ENCODE measurements around the gene UNC5A. TPM values are rescaled to one million over a fixed set of nuclear protein-coding genes. Genes with fewer than 3 reads are reported as not detected.

UNC5A gene
- total RNA-seq, 2 experiments from 2014 or later = not detected

DNA sequence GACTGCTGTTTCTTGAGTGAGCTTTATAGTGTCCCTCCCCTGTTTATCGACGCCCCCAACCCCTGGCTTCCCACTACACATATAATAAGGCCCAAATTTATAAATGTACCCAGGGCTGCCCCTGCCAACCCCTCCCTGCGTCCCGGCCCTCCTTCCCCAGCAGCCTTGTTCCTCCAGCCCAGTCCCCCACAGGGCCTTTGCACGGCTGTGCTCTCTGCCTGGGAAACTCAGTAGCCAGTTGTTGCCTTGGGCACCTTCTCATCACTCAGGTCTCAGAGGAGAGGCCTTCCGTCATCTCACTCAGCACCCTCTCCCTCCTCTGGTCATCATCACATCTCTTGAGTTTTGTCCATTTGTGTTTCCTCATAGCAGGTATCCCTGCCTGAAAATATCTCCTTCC lies 15.8 kb upstream of the UNC5A start:
- no peak overlapping the region for H3K27ac Mint-ChIP-seq
- H3K27me3 Mint-ChIP-seq = peaks cover 29% of the 10 kb centered on the region
- DNase-seq = no peak
- no peak overlapping the region for H3K4me3 Mint-ChIP-seq
- intact Hi-C loops (cut with DNase I, micrococcal nuclease) = no loop called here
- H3K9me3 Mint-ChIP-seq (ENCODE audit: low read depth) = no peaks in the 10 kb centered on the region
- ChIA-PET POLR2A (no interaction called here), CTCF (no interaction called here)
- H3K4me1 Mint-ChIP-seq = no peaks in the 10 kb centered on the region
- no peaks in the 10 kb centered on the region for H3K36me3 Mint-ChIP-seq (ENCODE audit: low read depth)
- ATAC-seq = no peak

DNA sequence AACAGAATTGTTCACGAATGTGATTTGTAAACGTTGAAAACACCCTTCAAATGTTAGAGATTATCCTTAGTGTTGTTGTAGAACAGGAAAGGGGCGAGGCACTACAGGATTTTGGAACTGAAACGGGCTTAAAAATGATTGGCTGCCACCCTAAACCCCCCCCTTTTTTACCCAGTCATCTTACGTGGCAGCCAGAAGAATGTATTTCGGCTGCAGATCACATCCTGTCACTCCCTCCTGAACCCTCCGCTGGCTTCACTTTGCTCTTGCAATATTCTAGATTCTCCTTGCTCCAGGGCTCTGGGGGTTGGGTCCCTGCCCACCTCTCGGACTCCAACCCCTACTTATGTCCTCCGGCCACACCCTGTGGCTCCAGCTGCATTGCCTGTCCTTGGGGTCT lies 13.9 kb upstream of the UNC5A start:
- Mint-ChIP-seq H3K27me3 (peaks cover 26% of the 10 kb centered on the region), H3K27ac (no peak overlapping the region), H3K36me3 (ENCODE audit: low read depth) (no peaks in the 10 kb centered on the region), H3K4me3 (no peak overlapping the region), H3K4me1 (no peaks in the 10 kb centered on the region), H3K9me3 (ENCODE audit: low read depth) (no peaks in the 10 kb centered on the region)
- ATAC-seq (no peak), DNase-seq (no peak)
- ChIA-PET POLR2A (no interaction called here), CTCF (no interaction called here)
- intact Hi-C loops (cut with DNase I, micrococcal nuclease) = no loop called here

DNA sequence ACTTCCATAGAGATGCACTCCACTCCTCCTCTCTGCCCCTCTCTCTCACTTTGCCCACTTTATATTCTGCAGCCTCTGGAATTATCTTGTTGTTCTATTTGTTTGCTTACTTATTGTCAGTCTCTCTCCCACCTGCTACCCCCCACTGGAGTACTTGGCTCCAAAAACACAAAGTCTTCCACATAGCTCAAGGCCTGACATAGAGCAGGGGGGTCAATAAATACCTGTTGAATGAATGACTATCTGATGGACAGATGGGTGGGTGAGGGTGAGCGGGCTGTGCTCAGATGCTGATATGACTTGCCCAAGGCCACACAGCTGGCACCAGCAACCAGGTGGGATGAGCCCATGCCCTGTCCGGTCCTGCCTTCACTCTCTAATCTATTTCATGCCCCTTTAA lies 13.4 kb upstream of the UNC5A start:
- ChIA-PET CTCF (no interaction called here), POLR2A (no interaction called here)
- no peaks in the 10 kb centered on the region for H3K36me3 Mint-ChIP-seq (ENCODE audit: low read depth)
- peaks cover 26% of the 10 kb centered on the region for H3K27me3 Mint-ChIP-seq
- ATAC-seq (no peak), DNase-seq (no peak)
- H3K4me3 Mint-ChIP-seq = no peak overlapping the region
- no peaks in the 10 kb centered on the region for H3K4me1 Mint-ChIP-seq
- H3K9me3 Mint-ChIP-seq (ENCODE audit: low read depth) = no peaks in the 10 kb centered on the region
- H3K27ac Mint-ChIP-seq = no peak overlapping the region
- intact Hi-C loops (cut with DNase I, micrococcal nuclease) = no loop called here

DNA sequence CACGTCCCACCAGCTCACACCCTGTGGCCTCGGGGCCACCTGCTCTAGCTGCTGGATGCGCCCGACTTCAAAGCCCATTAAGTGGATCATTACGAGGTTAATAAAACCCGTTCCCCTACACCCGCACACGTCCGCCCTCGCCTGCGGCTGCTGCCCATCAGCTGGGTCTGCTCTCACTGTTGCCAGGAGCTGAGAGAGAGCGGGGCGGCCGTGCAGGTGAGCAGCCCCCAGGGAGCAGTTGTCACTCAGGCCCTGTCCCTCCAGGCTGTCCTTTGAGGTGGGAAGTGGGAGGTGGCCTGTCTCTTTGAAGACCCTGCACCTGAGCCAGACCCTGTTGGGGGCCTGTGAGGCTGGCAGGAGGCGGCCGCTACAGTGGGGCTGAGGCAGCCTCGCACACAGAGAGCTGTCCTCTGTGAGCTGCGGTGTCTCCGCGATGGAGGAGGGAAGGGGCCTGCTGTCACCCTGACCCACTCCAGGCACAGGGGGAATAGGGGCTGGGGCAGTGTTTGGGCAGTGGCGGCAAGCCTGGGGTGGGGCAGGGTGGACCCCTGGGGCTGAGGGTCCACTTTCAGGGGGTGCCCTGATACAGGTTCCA lies 12.8 kb upstream of the UNC5A start:
- ChIA-PET POLR2A (no interaction called here), CTCF (interaction anchor here (0.7 to 1.1 kb wide), 2 partner anchors 67 to 139 kb away, joined by 3 to 4 read pairs; no protein-coding TSS in a partner anchor)
- Mint-ChIP-seq H3K9me3 (ENCODE audit: low read depth) (no peaks in the 10 kb centered on the region), H3K4me3 (no peak overlapping the region), H3K27ac (no peak overlapping the region), H3K36me3 (ENCODE audit: low read depth) (no peaks in the 10 kb centered on the region), H3K4me1 (no peaks in the 10 kb centered on the region), H3K27me3 (peaks cover 27% of the 10 kb centered on the region)
- DNase-seq (no peak), ATAC-seq (no peak)
- intact Hi-C loops (cut with DNase I, micrococcal nuclease) = no loop called here

DNA sequence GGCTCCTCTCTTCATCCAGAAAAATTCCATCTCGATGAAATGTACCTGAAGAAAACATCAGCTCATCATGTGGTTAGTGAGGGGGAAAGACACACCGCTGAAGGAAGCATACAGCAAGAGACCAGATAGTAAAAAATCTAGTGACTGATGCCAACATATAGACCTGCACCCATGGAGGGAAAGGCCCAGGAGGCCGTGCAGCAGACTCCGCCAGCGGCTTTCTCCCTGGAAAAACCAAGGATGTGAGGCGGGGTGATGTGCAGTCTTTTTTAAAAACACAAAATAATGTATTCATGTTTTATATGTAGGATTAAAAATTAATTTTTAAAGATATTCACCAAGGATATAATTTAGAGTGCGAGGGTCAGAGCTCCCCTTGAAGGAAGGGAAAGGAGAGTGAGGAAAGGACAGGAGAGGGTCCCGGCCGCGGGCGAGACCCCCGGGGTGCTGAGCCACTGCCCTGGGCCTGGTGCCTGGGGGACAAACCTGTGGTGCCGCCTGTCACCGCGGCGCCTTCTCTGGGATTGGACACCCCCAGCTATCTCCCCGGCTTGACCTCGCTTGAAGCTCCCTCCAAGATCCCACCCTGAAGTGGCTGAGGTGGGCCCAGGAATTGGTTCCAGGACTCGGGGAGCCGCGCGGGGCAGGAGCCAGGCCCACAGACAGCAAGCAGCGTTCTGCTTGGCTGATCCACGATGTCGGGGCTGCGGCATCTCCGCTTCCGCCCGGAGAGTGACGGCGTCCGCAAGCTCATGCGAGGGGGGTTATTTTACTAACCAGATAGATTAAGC lies 12.1 kb upstream of the UNC5A start:
- Mint-ChIP-seq H3K36me3 (ENCODE audit: low read depth) (no peaks in the 10 kb centered on the region), H3K9me3 (ENCODE audit: low read depth) (no peaks in the 10 kb centered on the region), H3K27ac (no peak overlapping the region), H3K4me3 (no peak overlapping the region), H3K4me1 (no peaks in the 10 kb centered on the region), H3K27me3 (peaks cover 29% of the 10 kb centered on the region)
- ATAC-seq (no peak), DNase-seq (no peak)
- intact Hi-C loops (cut with DNase I, micrococcal nuclease) = no loop called here
- ChIA-PET POLR2A (interaction anchor here (0.5 kb wide), 1 partner anchor 1094 kb away, joined by 3 read pairs; no protein-coding TSS in a partner anchor), CTCF (interaction anchor here (0.7 to 1.1 kb wide), 2 partner anchors 68 to 140 kb away, joined by 3 to 4 read pairs; no protein-coding TSS in a partner anchor)

DNA sequence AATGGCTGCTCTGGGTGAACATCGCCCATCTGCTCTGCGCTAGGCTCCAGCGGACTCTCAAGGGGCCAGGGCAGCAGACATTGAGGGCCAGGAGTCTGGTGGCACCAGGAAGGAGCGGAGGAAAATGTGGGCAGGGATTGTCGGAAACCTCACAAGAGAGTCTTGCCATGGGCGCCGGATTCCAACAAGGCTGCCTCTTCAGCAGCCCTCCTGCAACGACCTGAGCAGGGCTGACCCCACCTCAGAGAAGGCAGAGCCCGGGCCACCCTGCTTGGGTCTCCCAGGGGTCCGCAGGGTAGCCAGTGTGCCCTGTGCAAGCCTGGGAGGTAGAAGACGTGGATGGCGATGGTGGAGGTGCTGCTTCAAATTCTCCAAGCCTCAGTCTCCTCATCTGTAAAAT lies 11.4 kb upstream of the UNC5A start:
- no peaks in the 10 kb centered on the region for H3K4me1 Mint-ChIP-seq
- no peak overlapping the region for H3K4me3 Mint-ChIP-seq
- no peaks in the 10 kb centered on the region for H3K9me3 Mint-ChIP-seq (ENCODE audit: low read depth)
- no peaks in the 10 kb centered on the region for H3K36me3 Mint-ChIP-seq (ENCODE audit: low read depth)
- intact Hi-C loops (cut with DNase I, micrococcal nuclease) = no loop called here
- DNase-seq (no peak), ATAC-seq (no peak)
- ChIA-PET CTCF (no interaction called here), POLR2A (interaction anchor here (0.5 kb wide), 1 partner anchor 1095 kb away, joined by 3 read pairs; no protein-coding TSS in a partner anchor)
- H3K27ac Mint-ChIP-seq = no peak overlapping the region
- H3K27me3 Mint-ChIP-seq = peaks cover 33% of the 10 kb centered on the region

DNA sequence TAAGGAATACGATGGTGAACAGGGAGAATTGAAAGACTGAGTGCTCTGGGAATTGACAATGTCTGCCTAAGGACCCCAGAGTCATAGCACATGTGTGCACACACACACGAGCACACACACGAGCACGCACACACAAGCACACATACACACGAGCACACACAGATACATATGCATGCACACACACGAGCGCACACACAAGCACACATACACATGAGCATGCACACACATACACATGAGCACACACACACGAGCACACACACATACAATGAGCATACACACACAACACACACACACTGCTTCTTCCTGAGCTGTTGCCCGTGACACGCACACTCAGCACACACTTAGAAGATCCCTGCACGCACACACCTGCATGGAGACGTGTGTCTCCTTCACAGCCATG lies 10.9 kb upstream of the UNC5A start:
- no peak overlapping the region for H3K27ac Mint-ChIP-seq
- no peak overlapping the region for H3K4me3 Mint-ChIP-seq
- H3K9me3 Mint-ChIP-seq (ENCODE audit: low read depth) = no peaks in the 10 kb centered on the region
- intact Hi-C loops (cut with DNase I, micrococcal nuclease) = no loop called here
- CTCF ChIA-PET = no interaction called here
- ATAC-seq (no peak), DNase-seq (no peak)
- H3K27me3 Mint-ChIP-seq = peaks cover 35% of the 10 kb centered on the region
- H3K36me3 Mint-ChIP-seq (ENCODE audit: low read depth) = no peaks in the 10 kb centered on the region
- POLR2A ChIA-PET = no interaction called here
- H3K4me1 Mint-ChIP-seq = no peaks in the 10 kb centered on the region

DNA sequence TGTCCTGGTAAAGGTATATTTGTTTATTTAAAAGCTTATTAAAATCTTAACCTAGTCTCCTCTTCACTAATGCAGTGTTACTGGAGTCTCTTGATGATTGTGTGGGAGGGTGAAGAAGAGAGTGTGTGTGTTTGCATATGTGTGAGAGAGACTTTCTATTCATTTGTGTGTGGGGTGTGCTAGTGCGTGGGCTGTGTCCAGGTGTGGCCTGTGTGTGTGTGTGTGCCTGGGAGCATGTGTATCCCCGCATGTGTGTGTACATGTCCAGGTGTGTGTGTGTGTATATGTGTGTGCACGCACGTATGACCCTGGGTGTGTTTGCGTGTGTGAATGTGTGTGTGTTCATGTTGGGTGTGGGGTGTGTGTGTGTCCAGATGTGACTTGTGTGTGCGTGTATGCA lies 10.3 kb upstream of the UNC5A start:
- no peak for ATAC-seq
- ChIA-PET POLR2A (no interaction called here), CTCF (no interaction called here)
- intact Hi-C loops (cut with DNase I, micrococcal nuclease) = no loop called here
- no peak overlapping the region for H3K4me3 Mint-ChIP-seq
- H3K27me3 Mint-ChIP-seq = peaks cover 32% of the 10 kb centered on the region
- H3K4me1 Mint-ChIP-seq = no peaks in the 10 kb centered on the region
- no peak for DNase-seq
- H3K27ac Mint-ChIP-seq = no peak overlapping the region
- H3K9me3 Mint-ChIP-seq (ENCODE audit: low read depth) = no peaks in the 10 kb centered on the region
- H3K36me3 Mint-ChIP-seq (ENCODE audit: low read depth) = no peaks in the 10 kb centered on the region

DNA sequence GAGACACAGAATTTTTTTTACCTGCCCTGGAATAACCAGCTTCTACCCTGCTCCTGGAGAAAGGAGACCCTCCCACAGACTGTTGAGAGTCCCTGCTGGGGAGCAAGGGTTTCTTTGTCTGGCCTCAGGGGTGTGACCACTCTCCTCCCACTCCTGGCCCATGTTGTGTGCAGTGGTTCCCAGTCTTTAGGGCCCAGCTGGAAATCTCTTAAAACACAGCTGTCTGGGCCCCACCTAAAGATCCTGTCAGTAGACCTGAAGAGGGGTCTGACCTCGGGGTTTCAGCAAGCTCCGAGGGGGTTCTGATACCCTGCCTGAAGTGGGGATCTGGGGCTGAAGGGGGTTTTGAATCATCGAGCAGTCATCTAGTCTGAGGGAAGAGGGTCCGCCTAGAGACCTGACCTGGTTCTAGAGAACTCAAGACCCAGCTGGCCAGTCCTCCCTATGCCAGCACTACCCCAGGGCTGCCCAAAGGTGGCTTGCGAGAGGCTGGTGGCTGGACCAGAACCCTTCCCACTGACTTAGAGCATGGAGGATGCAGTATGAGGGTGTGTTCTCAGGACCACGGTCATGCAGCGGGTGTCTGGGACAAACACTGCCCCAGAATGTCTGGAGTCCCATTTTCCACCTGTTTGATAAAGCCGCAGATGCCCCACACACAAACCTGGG lies 8.1 kb upstream of the UNC5A start:
- CTCF ChIA-PET = interaction anchor here (0.6 to 1.5 kb wide), 4 partner anchors 30 to 523 kb away, joined by 3 to 4 read pairs (median 3); no protein-coding TSS in a partner anchor
- no peaks in the 10 kb centered on the region for H3K4me1 Mint-ChIP-seq
- intact Hi-C loops (cut with DNase I, micrococcal nuclease) = no loop called here
- no peak for ATAC-seq
- POLR2A ChIA-PET = interaction anchor here (0.6 kb wide), 1 partner anchor 51 kb away, joined by 3 read pairs; no protein-coding TSS in a partner anchor
- H3K27ac Mint-ChIP-seq = no peak overlapping the region
- no peaks in the 10 kb centered on the region for H3K9me3 Mint-ChIP-seq (ENCODE audit: low read depth)
- no peak overlapping the region for H3K4me3 Mint-ChIP-seq
- no peak for DNase-seq
- H3K36me3 Mint-ChIP-seq (ENCODE audit: low read depth) = no peaks in the 10 kb centered on the region
- H3K27me3 Mint-ChIP-seq = peaks cover 23% of the 10 kb centered on the region

DNA sequence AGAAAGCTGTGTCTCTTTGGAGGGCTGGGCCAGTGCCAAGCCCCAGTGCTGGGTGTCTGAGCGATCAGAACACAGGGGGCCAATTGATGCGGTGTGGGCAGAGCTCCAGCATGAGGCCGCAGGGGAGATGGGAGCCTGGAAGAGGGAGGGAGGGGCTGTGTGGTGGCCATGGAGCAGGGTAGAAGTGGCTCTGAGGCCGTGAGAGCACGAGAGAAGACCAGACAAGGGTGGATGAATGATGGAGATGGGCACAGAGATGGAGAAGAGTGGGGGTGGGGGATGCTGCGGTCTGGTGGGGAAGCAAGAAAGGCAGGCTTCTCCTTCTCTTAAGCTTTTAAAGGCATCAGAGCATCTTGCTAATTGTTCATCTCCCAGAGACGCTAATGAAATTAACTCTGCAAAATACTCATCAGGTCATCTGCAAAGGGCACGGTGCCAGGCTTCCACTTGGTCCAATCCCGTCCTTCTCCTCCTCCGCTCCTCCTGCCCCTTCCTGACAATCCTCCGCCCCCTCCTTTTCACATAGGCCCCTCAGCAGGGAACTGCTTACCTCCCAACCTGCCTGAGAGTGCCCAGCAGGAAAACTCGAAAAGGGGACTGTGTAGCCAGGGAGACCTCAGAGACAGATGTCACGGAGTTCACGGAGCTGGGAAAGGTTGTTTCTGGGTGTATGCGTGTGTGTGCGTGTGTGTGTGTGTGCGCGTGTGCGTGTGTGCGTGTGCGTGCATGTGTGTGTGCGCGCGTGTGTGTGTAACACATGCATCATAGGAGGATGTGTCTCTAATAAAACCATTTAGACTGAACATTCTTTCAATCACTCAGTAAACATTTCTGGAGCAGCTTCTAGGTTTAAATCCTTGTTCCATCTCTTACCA lies 7.1 kb upstream of the UNC5A start:
- POLR2A ChIA-PET = interaction anchor here (0.6 kb wide), 1 partner anchor 52 kb away, joined by 3 read pairs; no protein-coding TSS in a partner anchor
- no peak for ATAC-seq
- CTCF ChIA-PET = interaction anchor here (1.5 kb wide), 1 partner anchor 143 kb away, joined by 4 read pairs; no protein-coding TSS in a partner anchor
- H3K9me3 Mint-ChIP-seq (ENCODE audit: low read depth) = no peaks in the 10 kb centered on the region
- H3K27ac Mint-ChIP-seq = no peak overlapping the region
- intact Hi-C loops (cut with DNase I, micrococcal nuclease) = no loop called here
- H3K4me3 Mint-ChIP-seq = no peak overlapping the region
- H3K4me1 Mint-ChIP-seq = no peaks in the 10 kb centered on the region
- no peaks in the 10 kb centered on the region for H3K36me3 Mint-ChIP-seq (ENCODE audit: low read depth)
- H3K27me3 Mint-ChIP-seq = peaks cover 29% of the 10 kb centered on the region
- DNase-seq = no peak

DNA sequence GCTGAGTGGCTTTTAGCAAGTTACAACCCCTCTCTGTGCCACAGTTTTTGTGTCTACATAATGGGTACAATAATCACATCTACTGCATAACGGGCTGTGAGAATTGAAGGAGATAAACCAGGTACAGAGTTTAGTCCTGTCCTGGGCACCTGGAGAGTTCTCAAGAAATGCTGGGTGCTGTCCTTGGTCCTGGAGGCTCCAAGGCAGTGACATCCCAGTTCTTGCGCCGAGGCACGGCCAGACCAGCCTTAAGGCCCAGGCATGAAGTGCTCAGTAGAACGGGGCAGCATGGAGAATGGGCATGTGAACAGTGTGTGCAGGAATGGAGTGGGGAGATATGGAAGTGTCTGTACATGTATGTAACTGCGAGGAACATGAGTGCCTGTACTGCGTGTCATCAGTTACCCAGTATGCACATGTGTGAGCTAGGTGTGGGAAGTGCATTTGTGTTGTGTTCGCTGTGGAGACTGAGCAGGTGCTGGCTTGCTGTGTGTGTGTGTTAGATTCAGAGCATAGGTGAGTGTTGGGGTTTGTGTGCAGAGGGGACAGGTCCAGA lies 6.3 kb upstream of the UNC5A start:
- H3K36me3 Mint-ChIP-seq (ENCODE audit: low read depth) = no peaks in the 10 kb centered on the region

More for the DNA sequence above, 6.3 kb upstream of the UNC5A start:
- H3K4me3 Mint-ChIP-seq = no peak overlapping the region
- ChIA-PET POLR2A (no interaction called here), CTCF (interaction anchor here (1.5 kb wide), 1 partner anchor 143 kb away, joined by 4 read pairs; no protein-coding TSS in a partner anchor)
- H3K4me1 Mint-ChIP-seq = no peaks in the 10 kb centered on the region
- DNase-seq (peak; percentile 57), ATAC-seq (no peak)
- H3K27ac Mint-ChIP-seq = no peak overlapping the region
- H3K27me3 Mint-ChIP-seq = peaks cover 35% of the 10 kb centered on the region
- no peaks in the 10 kb centered on the region for H3K9me3 Mint-ChIP-seq (ENCODE audit: low read depth)
- intact Hi-C loops (cut with DNase I, micrococcal nuclease) = no loop called here
